Retinal pigment epithelial cell (primary cell): Measurements from ENCODE around the gene NTN3.

Experiments used
- DNase-seq: peaks from one replicate; pipeline ENCODE4 v3.0.0-alpha.2; 2010; ENCODE audit warnings: low read depth
- H3K4me3 ChIP-seq: 2 replicates; pipeline ENCODE4 v1.5.1; 2011; ENCODE audit warnings: mild to moderate bottlenecking, low read length, control low read depth, moderate library complexity
- TF ChIP-seq, protein P1 (sequence below): conservative IDR thresholded peaks from 2 replicates; pipeline ENCODE4 v1.5.1; 2011; ENCODE audit warnings: low read depth, low read length, control low read depth, inconsistent platforms

Gene NTN3

GRCh38 chr16:2472488-2472864 lies 1.4 kb downstream of the NTN3 start:
- TF ChIP-seq, protein P1, sequence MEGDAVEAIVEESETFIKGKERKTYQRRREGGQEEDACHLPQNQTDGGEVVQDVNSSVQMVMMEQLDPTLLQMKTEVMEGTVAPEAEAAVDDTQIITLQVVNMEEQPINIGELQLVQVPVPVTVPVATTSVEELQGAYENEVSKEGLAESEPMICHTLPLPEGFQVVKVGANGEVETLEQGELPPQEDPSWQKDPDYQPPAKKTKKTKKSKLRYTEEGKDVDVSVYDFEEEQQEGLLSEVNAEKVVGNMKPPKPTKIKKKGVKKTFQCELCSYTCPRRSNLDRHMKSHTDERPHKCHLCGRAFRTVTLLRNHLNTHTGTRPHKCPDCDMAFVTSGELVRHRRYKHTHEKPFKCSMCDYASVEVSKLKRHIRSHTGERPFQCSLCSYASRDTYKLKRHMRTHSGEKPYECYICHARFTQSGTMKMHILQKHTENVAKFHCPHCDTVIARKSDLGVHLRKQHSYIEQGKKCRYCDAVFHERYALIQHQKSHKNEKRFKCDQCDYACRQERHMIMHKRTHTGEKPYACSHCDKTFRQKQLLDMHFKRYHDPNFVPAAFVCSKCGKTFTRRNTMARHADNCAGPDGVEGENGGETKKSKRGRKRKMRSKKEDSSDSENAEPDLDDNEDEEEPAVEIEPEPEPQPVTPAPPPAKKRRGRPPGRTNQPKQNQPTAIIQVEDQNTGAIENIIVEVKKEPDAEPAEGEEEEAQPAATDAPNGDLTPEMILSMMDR, result no peak
- no peak overlapping the region for H3K4me3 ChIP-seq
- DNase-seq, result no peak

DNA sequence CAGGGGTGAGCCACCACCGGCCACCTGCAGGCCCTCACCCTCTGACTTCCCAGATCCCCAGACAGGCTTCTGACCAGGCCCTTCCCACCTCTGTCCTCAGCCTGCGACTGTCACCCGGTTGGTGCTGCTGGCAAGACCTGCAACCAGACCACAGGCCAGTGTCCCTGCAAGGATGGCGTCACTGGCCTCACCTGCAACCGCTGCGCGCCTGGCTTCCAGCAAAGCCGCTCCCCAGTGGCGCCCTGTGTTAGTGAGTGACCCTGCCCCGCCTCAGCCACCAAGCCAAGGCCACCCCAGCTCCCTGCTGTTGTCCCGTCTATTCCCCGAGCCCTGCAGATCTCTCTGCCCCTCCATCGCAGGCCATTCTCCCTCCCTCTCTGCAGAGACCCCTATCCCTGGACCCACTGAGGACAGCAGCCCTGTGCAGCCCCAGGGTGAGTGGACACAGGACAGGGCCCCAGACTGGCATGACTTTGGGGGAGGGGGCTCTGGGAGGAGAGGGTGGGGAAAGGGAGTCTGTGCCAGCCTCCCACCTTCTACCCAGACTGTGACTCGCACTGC lies 1.9 kb downstream of the NTN3 start:
- TF ChIP-seq, protein P1, result no peak
- no peak overlapping the region for H3K4me3 ChIP-seq
- no peak for DNase-seq

DNA sequence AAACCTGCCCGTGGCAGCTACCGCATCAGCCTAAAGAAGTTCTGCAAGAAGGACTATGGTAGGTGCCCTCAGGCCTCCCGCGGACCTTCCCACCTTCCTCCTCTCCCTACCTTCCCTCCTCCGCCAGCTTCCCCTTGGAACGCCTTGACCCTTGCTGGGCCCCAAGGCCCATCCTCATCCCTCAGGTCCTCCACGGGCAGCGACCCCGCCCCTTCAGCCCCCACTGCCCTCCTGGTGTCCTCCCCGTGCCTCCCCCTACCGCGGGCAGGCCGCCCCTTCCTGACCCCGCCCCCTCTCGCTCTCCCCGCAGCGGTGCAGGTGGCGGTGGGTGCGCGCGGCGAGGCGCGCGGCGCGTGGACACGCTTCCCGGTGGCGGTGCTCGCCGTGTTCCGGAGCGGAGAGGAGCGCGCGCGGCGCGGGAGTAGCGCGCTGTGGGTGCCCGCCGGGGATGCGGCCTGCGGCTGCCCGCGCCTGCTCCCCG lies 2.4 kb downstream of the NTN3 start:
- DNase-seq, result no peak
- TF ChIP-seq, protein P1, result no peak
- H3K4me3 ChIP-seq, result no peak overlapping the region

GRCh38 chr16:2473999-2474876 lies 3.1 kb downstream of the NTN3 start:
- DNase-seq, result no peak
- H3K4me3 ChIP-seq, result peak overlapping the region; percentile 58
- TF ChIP-seq, protein P1, result no peak

- DNase-seq, result no peak
- H3K4me3 ChIP-seq, result peak within 1 kb of the TSS; percentile 58
- TF ChIP-seq, protein P1, result no peak
Observed at GRCh38 chr16:2474877-2475412, 3.8 kb downstream of the NTN3 start, which contains the start of gene TBC1D24. Gene TBC1D24 (plus strand): TSS chr16:2475127. CDS start chr16:2496149, 21,022 bp downstream.

- TF ChIP-seq, protein P1, result no peak
- peak overlapping the region; percentile 48 for H3K4me3 ChIP-seq
- no peak for DNase-seq
Observed at GRCh38 chr16:2475413-2476344, 4.6 kb downstream of the NTN3 start.
